Measurements from ENCODE around the gene ZMYND8.
"Not testable (repeated sequence)": the region's sequence is repeated elsewhere in the genome, so short reads cannot be mapped to it uniquely, and the experiment has no call there.

Gene ZMYND8

DNA sequence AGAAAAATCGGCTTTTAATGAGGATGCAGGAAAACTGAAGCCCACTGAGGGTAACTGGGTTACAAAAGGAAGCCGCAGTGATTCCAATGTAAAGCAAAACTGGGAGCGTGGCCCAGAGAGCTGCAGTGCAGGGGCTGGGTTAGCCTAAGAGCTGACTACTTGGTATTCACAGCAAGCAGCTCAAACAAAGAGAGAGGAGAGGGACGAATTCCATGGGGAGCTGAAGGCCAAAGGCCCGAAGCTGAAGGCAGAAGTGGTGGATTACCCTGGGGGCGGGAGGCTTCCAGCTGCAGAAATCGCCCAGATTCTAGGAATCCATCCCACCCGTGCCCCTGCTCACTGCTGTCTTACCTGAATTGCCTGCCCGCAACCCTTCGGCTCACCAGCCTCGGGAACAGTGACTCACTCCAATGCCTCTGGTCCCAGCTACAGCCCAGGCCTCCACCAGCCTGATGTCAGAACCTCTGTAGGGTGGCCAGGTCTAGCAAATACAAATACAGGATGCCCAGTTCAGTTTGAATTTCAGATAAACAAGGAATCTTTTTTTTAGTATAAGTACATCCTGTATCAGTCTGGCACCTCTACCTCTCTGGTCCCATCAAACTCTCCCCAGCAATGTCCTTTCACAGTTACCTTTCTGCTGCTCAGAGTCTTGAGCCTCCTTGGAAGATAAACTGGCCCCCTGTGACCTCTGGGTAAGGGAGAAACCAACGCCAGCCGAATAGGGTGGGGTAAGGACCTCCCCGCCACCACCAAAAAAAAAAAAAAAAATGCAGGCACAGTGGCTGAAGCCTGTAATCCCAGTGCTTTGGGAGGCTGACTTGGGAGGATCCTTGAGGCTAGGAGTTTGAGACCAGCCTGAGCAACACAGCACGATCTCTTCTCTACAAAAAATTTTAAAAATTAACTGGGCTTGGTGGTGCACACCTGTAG, 14.6 kb upstream of the ZMYND8 start:
- DNase-seq: no peak

DNA sequence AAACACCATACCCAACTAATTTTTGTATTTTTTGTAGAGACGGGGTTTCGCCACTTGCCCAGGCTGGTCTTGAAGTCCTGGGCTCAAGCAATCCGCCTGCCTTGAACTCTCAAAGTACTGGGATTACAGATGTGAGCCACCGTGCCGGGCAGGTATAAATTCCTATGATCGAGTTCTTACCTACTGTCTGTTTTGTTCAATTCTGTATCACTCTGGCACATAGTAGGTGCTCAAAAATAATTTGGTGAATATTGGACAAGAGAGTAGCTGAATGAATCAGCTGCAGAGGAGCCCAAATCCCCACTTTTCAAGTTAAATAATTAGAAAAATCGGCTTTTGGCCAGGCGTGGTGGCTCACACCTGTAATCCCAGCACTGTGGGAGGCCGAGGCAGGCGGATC, 13.7 kb upstream of the ZMYND8 start:
- no peak for DNase-seq

- no peak for DNase-seq
These were observed 11.8 kb upstream of the ZMYND8 start for GRCh38 chr20:47368301-47368700.

GRCh38 chr20:47366301-47366700, 9.8 kb upstream of the ZMYND8 start:
- DNase-seq: not testable (repeated sequence)

GRCh38 chr20:47365023-47365764, 8.7 kb upstream of the ZMYND8 start:
- no peak for DNase-seq

- DNase-seq: no peak
These were observed 6.1 kb upstream of the ZMYND8 start for GRCh38 chr20:47362361-47363219.

DNA sequence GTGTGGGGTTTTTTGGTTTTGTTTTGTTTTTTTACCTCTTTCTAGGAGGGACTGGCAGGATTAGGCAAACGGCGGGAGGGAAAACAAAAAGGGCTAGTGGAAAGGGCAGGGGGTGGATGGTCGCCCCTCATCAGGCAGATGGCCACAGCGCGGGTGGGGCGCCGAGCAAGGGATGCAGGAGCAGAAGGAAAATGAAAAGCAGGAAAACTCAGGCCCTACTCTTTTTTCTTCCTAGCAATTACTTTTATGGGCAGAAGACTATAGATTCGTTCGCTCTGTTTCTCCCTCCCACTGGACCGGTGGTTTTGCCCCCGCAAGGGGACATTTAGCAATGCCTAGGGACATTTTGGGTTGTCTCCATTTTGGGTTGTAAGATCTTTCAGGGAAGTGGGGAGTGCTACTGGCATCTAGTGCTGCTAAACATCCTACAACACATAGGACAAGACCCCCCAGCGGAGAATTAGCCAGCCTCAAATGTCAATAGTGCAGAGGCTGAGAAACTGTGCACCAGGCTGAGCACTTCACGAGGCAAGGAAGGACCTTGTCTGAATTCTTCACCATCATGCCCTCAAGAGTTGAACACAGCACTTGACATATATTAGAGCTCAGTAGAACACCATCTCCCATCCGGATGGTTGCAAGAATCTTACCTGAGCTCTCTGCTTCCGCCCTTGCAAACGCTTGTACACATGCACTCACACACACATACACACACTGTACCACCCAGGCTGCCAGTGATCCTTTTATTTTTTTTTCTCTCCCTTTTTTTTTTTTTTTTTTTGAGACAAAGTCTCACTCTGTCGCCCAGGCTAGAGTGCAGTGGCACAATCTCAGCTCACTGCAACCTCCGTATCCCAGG, 4.8 kb upstream of the ZMYND8 start:
- no peak for DNase-seq

DNA sequence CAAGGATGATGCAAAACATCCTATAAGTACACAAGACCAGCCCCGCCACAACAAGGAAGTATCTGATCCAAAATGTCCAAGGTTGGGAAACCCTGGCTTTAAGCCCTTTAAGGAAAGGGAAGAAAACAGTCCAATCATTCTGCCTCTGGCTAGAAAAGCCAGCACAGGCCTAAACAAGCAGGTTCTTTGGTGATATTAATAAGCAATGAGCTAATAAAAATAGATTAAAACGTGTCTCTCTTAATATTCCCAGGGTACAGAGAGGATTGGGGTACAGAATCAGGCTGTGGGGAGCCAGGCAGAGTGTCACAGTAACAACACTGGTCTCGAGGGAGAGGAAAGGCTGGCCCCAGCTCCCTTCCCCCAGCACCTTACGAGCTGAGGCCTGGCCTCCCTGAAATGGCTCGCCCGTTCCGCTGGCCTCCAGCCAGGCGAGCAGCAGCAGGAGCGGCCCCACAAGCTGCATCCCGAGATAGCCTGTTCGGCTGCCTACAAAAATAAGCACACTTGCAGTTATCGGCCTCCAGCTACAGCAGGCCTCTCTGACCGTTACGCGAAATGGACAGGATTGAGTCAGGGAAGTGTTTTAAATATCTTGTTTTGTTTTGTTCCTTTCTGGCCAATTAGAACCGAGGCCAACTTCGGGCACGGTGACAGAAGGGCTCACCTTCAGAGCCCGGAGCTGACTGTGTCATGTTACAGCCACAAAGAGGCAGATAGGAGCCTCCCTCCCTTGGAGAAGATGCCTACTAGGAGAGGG, 4.0 kb upstream of the ZMYND8 start:
- DNase-seq: no peak

GRCh38 chr20:47359530-47360296, 3.2 kb upstream of the ZMYND8 start:
- DNase-seq: no peak

DNA sequence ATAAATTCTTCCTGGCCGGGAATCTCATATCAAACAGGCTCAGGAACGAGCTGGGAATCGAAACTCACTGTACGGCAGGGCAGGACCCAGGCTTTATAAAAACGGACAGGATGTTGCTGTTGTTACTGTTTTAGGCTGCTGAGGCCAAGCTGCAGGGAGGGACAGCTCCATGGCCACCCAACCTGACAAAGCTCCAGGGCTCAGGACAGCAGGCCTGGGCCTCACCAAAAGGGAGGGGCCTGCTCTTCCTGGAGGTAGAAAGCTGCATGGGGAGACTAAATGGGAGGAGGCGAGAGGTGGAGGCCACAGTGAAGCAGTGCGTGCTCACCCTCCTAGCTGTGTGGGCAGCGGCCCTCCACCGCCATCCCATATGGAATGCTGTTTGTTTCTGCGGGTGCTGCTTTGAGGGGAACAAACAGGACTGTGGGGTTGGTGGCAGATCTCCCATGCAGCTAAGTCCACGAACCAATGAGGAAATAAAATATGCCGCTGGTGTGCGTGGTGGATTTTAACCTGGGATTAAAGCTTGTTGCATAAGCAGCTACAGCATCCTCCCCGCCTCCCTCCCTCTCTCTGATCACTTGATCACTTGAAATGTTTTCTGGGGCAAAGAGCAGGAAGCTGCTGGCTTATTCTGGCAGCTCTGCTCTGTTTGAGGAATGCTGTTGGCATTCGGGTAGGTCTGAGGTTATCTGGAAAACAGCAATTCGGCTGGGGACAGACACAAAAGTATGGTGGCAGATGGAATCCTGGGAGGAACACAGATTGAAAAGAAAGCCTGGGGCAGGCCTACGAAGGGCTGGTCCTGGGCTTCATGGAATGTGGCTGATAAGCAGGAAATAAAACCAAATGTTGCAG, 2.4 kb upstream of the ZMYND8 start:
- no peak for DNase-seq

GRCh38 chr20:47358039-47358671, 1.7 kb upstream of the ZMYND8 start:
- DNase-seq: no peak

DNA sequence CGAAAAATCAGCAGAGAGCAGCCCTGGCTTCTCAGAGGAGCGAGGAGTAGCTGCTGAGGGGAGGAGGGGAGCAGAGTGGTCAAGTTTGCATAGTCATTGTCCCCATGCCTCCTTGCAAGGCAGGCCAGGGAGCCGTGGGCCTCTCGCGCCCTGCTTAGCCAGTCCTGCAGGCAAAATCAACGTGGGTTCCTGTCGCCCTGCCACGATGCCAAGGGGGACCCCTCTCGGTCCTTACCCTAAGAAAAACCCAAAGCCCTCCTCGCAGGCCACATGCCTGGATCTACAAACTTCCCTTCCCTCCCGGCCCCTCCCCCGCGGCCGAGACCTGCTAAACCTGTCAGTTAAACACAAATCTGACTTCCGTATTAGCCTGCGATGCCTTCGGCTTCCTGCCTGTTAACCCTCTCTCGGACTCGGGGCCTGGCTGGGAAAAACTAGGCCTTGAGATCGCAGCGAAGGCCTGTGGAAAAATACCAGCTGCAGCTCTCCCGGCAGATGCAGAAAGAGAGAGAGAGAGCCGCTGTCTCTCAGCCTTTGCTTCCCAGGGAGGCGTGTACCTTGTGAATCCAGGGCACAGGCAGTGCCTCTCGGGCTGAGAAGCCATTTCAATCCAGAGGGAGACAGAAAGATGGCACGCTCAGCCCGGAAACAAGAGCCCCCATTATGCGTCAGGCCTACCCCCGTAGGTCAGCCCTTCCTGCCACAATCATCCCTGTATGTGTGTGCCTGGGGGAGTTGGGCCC, 968 bp upstream of the ZMYND8 start:
- peak; percentile 83 for DNase-seq

DNA sequence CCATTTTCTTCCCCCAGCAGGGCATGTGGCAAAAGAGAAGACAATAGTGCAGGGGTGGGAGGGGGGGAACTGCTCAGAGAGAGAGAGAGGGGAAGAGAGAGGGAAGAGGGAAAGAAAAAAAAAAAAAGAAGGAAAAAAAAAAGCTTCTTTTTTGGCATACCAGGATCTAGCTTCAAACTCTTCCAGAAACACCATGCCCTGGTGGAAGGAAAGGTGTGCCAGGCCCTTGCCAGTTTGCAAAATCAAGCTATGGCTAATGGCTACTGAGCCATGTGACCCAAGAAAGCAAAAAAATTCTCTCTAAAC, 326 bp downstream of the ZMYND8 start:
- no peak for DNase-seq

- peak; percentile 59 for DNase-seq
These were observed 845 bp downstream of the ZMYND8 start for GRCh38 chr20:47355489-47356219.

- DNase-seq: no peak
These were observed 1.6 kb downstream of the ZMYND8 start for GRCh38 chr20:47354714-47355488.

- no peak for DNase-seq
These were observed 2.1 kb downstream of the ZMYND8 start for GRCh38 chr20:47354464-47354713.
